PC-9 (cell line): Measurements from ENCODE around the gene PTX4. TPM values are rescaled to one million over a fixed set of nuclear protein-coding genes. Genes with fewer than 3 reads are reported as not detected.

ENCODE experiments used
- BruUV-seq: library from RNA; stranded (reverse); fragments of 400-500 nt; replicated peaks from 2 replicates; lab custom pipeline; 2021; lab: Mats Ljungman, UMichigan
- CTCF ChIA-PET: fragments of 300-600 bp; sonication (Branson Sonifier 250); formaldehyde crosslinking; loops from one replicate; lab custom pipeline; 2022; ENCODE audit warnings: antibody characterized with exemption; lab: Charles Lee
- POLR2A ChIA-PET: fragments of 300-600 bp; sonication (Branson Sonifier 250); formaldehyde crosslinking; loops from one replicate; lab custom pipeline; 2022; ENCODE audit warnings: antibody characterized with exemption; ENCODE audit not compliant: unreplicated experiment; lab: Charles Lee
- DNase-seq, 2 experiments: peaks; one replicate each; pipeline versions ENCODE4 v3.0.0 to v3.0.0-alpha.2; 2015 to 2022; ENCODE audit warnings: mixed read lengths in 1 of 2
- H2AFZ ChIP-seq: fragments of 200-600 bp; sonication (generic); 2 replicates; pipeline ENCODE4 v1.8.1; 2017; ENCODE audit warnings: antibody characterized with exemption
- H3F3A ChIP-seq: fragments of 200-600 bp; sonication (generic); 2 replicates; pipeline ENCODE4 v1.8.1; 2017; ENCODE audit warnings: antibody characterized with exemption, mild to moderate bottlenecking, low read depth; ENCODE audit not compliant: insufficient read depth
- H3K27ac ChIP-seq: fragments of 200-600 bp; sonication (generic); 2 replicates; pipeline ENCODE4 v1.6.1; 2016; ENCODE audit warnings: mixed run types
- H3K27me3 ChIP-seq: fragments of 200-600 bp; sonication (generic); 2 replicates; pipeline ENCODE4 v1.6.1; 2016; ENCODE audit warnings: low read depth, mixed run types; ENCODE audit not compliant: insufficient read depth
- H3K36me3 ChIP-seq: fragments of 200-600 bp; sonication (generic); 2 replicates; pipeline ENCODE4 v1.6.1; 2016; ENCODE audit warnings: low read depth, mixed run types
- H3K4me1 ChIP-seq: fragments of 200-600 bp; sonication (generic); replicated peaks from 2 replicates; pipeline ENCODE4 v1.6.1; 2016; ENCODE audit warnings: mixed run types; ENCODE audit not compliant: insufficient read depth
- H3K4me2 ChIP-seq: fragments of 200-600 bp; sonication (generic); 2 replicates; pipeline ENCODE4 v1.6.1; 2017; ENCODE audit warnings: mixed run types
- H3K4me3 ChIP-seq: fragments of 200-600 bp; sonication (generic); 2 replicates; pipeline ENCODE4 v1.6.1; 2016; ENCODE audit warnings: mixed run types
- H3K79me2 ChIP-seq: fragments of 200-600 bp; sonication (generic); 2 replicates; pipeline ENCODE4 v1.6.1; 2017; ENCODE audit warnings: low read depth, mixed run types
- H3K9me2 ChIP-seq: fragments of 200-600 bp; sonication (generic); 2 replicates; pipeline ENCODE4 v1.8.1; 2017; ENCODE audit warnings: mild to moderate bottlenecking; ENCODE audit not compliant: insufficient read depth
- H3K9me3 ChIP-seq: fragments of 200-600 bp; sonication (generic); 2 replicates; pipeline ENCODE4 v1.8.1; 2016; ENCODE audit warnings: low read depth; ENCODE audit not compliant: insufficient read depth
- H4K20me1 ChIP-seq: fragments of 200-600 bp; sonication (generic); 2 replicates; pipeline ENCODE4 v1.8.1; 2017; ENCODE audit not compliant: insufficient read depth
- CTCF ChIP-seq: fragments of 200-600 bp; sonication (generic); conservative IDR thresholded peaks from 2 replicates; pipeline ENCODE4 v1.6.1; 2017; ENCODE audit warnings: mixed run types, antibody characterized with exemption, mild to moderate bottlenecking, moderate library complexity
- EZH2 ChIP-seq: fragments of 200-600 bp; sonication (generic); IDR thresholded peaks from 2 replicates; pipeline ENCODE4 v1.8.0; 2017; ENCODE audit warnings: antibody characterized with exemption, low read depth
- intact Hi-C: fragments of 100-400 bp; cut with micrococcal nuclease; formaldehyde crosslinking; loops from one replicate; pipeline ENCODE4 v1.10.0; 2022; ENCODE audit not compliant: unreplicated experiment
- total RNA-seq: library from RNA; stranded (reverse); gene quantifications from 2 replicates; pipeline ENCODE4 v1.2.3, GENCODE V29; 2021

PTX4 gene
- total RNA-seq, 1 experiment from 2014 or later, result 0.39 TPM

GRCh38 chr16:1520461-1520860 lies 31.7 kb upstream of the PTX4 start:
- intact Hi-C loops, result no loop called here
- Histone ChIP-seq H3K4me2 (no peak overlapping the region), H2AFZ (no peak overlapping the region), H3K79me2 (no peaks in the 10 kb centered on the region), H3K9me3 (no peaks in the 10 kb centered on the region), H4K20me1 (no peaks in the 10 kb centered on the region), H3K4me3 (no peak overlapping the region), H3K4me1 (no peaks in the 10 kb centered on the region), H3F3A (0 out of 2 replicates have a peak, but pooled peaks cover 3% of the 10 kb centered on the region), H3K9me2 (no peaks in the 10 kb centered on the region), H3K36me3 (no peaks in the 10 kb centered on the region), H3K27me3 (no peaks in the 10 kb centered on the region), H3K27ac (no peak overlapping the region)
- CTCF ChIA-PET, result no interaction called here
- no peak for TF ChIP-seq EZH2
- TF ChIP-seq CTCF, result no peak
- DNase-seq, result no peak
- POLR2A ChIA-PET, result no interaction called here
- BruUV-seq, result no TSS peak

- Histone ChIP-seq H3K27me3 (no peaks in the 10 kb centered on the region), H3K79me2 (no peaks in the 10 kb centered on the region), H3K4me1 (no peaks in the 10 kb centered on the region), H3K9me2 (no peaks in the 10 kb centered on the region), H4K20me1 (no peaks in the 10 kb centered on the region), H3K4me3 (no peak overlapping the region), H3K4me2 (no peak overlapping the region), H3K9me3 (no peaks in the 10 kb centered on the region), H2AFZ (no peak overlapping the region), H3K27ac (no peak overlapping the region), H3F3A (0 out of 2 replicates have a peak, but pooled peaks cover 3% of the 10 kb centered on the region), H3K36me3 (no peaks in the 10 kb centered on the region)
- no TSS peak for BruUV-seq
- ChIA-PET CTCF (no interaction called here), POLR2A (no interaction called here)
- DNase-seq, result no peak
- TF ChIP-seq CTCF (no peak), EZH2 (no peak)
- intact Hi-C loops, result no loop called here
Measured at GRCh38 chr16:1519831-1520230, 31.1 kb upstream of the PTX4 start.

GRCh38 chr16:1518626-1519135 lies 29.9 kb upstream of the PTX4 start:
- intact Hi-C loops, result no loop called here
- no peaks in the 10 kb centered on the region for H3K27me3 ChIP-seq
- H3K9me2 ChIP-seq, result no peaks in the 10 kb centered on the region
- no peaks in the 10 kb centered on the region for H3K4me1 ChIP-seq
- POLR2A ChIA-PET, result no interaction called here
- no peak overlapping the region for H3K4me3 ChIP-seq
- H2AFZ ChIP-seq, result no peak overlapping the region
- CTCF ChIA-PET, result no interaction called here
- H4K20me1 ChIP-seq, result no peaks in the 10 kb centered on the region
- no peak overlapping the region for H3K4me2 ChIP-seq
- H3K27ac ChIP-seq, result no peak overlapping the region
- peaks cover 7% of the 10 kb centered on the region; the same call in 1 of the 2 replicates for H3F3A ChIP-seq
- no peaks in the 10 kb centered on the region for H3K9me3 ChIP-seq
- TF ChIP-seq EZH2, result no peak
- no peak for TF ChIP-seq CTCF
- no peaks in the 10 kb centered on the region for H3K36me3 ChIP-seq
- DNase-seq, result no peak
- no peaks in the 10 kb centered on the region for H3K79me2 ChIP-seq
- BruUV-seq, result no TSS peak
